Placental pericyte (primary cell): ENCODE results near the gene PRPF19. TPM values are rescaled to one million over a fixed set of nuclear protein-coding genes. Genes with fewer than 3 reads are reported as not detected.

Source experiments
- total RNA-seq: library from RNA; depleted of rRNA; stranded (reverse); fragments of >200 nt; gene quantifications from 2 replicates; pipeline ENCODE4 v1.2.3, GENCODE V29; 2012

The PRPF19 gene
- total RNA-seq: 60.4 and 108 TPM in 2 replicates

GRCh38 chr11:60906132-60906972 lies at the start of gene PRPF19:
Gene PRPF19, minus strand, starts transcription at chr11:60906585. Its CDS starts 203 bp downstream, at chr11:60906382.

DNA sequence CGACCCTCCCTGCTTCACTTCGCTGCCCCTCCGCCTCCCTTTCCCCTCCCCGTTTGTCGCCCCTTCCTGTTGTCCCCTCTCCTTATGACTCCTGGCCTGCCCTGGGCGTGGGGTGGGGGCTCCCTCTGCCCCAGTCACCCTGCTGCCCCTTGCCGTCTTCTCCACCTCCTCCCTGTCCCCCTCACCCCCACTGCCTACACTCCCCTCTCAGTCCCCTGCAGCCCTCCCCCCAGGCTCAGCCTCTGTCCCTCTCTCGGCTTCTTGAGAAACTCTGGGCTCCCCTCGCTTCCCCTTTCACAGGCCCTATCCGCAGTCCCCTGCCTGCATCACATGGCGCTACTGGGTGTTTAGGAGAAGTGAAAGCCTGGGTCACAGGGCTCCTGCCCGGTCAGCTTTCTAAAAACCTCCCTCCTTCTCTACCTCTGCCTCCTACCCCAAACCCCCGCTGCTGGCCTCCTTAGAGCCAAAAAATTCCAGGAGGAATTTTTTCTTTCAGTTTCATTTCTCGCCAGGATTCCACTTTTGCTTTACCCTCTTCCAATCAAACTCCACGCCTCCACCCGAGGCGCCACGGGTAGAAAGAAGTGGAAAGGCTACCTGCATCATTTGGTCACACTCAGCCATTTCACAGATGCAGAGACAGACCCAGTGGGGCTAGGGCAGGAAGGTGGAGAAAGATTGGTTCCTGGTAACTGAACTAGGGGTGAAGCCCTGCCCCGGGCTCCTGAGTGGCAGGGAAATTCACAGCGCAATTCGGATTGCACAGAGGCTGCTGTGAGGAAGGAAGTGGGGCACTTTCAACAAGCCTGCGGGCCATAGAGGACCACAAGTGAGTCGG lies 45.7 kb upstream of the PRPF19 start, which contains the start of gene SLC15A3:
SLC15A3 (minus strand) TSS at position 273 of the 838 bp plus-strand sequence. CDS start 625 bp downstream, outside the sequence.

GRCh38 chr11:60924110-60924905 lies 17.9 kb upstream of the PRPF19 start, which contains the start of gene TMEM132A:
Gene TMEM132A, plus strand, starts transcription at chr11:60924460. Its CDS starts 174 bp downstream, at chr11:60924634.

GRCh38 chr11:60913793-60914632 lies 7.6 kb upstream of the PRPF19 start, which contains the start of gene TMEM109:
Gene TMEM109, plus strand, starts transcription at chr11:60914158. Its CDS starts 5,536 bp downstream, at chr11:60919694.

DNA sequence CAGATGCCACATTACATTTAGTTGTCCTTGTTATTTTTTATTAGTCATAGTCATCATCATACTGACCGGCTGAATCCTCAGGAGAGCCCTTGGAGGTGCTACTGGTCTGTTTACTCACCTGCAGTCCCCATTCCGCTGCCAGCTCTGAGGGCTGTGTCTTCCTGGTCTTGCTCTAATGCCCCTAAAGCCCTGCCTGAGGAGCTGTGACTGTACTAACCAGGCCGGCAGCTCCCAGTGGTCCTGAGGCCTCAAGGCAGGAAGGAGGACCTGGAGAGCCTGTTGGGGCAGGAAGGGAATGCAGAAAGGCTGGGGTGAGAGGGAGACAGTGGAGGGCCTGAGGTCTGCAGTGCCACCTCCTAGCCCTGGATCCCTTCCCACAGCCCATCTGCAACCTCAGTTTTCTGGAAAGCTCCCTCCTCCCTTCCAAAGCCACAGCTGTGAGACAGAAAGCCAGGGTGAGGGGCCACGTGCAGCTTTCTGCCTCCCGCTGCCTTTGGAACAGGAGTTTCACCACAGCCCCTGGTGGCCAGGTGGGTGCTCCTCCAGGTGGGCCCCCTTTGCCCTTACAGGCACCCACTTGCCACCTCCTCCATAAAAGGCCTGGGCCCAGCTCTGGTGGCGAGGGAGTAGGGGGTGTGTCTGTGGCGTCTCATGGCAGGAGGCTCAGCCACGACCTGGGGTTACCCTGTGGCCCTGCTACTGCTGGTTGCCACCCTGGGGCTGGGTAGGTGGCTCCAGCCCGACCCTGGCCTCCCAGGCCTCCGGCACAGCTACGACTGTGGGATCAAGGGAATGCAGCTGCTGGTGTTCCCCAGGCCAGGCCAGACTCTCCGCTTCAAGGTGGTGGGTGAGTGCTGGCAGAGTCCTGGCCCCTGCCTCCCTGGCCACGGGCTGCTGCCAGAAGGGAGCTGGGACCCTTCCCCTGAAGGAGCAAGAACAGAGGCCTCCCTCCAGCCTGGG lies 39.2 kb downstream of the PRPF19 start, which contains the start of gene ZP1:
ZP1 (plus strand) TSS at position 632 of the 960 bp plus-strand sequence; CDS start at position 652, 20 bp downstream.

GRCh38 chr11:60855726-60856633 lies 50.4 kb downstream of the PRPF19 start, which contains the start of gene PTGDR2:
Gene PTGDR2, minus strand, starts transcription at chr11:60855950. Its CDS starts 2,228 bp downstream, at chr11:60853722.

DNA sequence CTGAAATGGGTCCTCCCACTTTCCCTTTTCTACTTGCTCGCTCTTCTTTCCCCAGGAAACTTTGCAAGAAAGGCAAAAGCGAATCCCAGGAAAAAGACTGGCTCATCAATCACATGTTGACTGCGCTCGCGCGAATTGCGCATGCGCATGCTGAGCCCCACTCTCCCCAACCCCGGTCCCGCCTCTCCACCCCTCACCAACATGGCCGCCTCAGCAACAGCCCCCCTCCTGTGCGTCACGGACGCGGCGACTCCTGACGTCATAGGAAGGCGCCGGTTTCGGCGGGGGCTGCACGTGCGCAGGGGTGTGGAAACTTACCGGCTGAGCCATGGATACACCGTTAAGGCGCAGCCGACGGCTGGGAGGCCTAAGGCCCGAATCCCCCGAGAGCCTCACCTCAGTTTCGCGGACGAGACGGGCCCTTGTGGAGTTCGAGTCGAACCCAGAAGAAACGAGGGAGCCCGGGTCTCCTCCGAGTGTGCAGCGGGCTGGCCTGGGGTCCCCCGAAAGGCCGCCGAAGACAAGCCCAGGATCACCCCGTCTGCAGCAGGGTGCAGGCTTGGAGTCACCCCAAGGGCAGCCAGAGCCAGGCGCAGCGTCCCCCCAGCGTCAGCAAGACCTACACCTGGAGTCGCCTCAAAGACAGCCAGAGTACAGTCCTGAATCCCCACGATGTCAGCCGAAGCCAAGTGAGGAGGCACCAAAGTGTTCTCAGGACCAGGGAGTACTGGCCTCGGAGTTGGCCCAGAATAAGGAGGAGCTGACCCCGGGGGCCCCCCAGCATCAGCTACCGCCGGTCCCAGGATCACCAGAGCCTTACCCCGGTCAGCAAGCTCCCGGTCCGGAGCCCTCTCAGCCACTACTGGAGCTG lies 64.4 kb downstream of the PRPF19 start, which contains the start of gene CCDC86:
CCDC86 (plus strand) TSS at position 317 of the 871 bp plus-strand sequence; CDS start at position 329, 12 bp downstream.

Other genes starting within 250 kb of the PRPF19 start
- not detected in 2 replicates for gene MS4A8, start 207.0 kb downstream of the PRPF19 start, total RNA-seq
- gene MS4A18, start 181.9 kb downstream of the PRPF19 start, total RNA-seq: not detected in 2 replicates
- gene MS4A15, start 149.7 kb downstream of the PRPF19 start, total RNA-seq: not detected in 2 replicates
- gene MS4A10, start 121.3 kb downstream of the PRPF19 start, total RNA-seq: not detected in 2 replicates
- gene CCDC86, start 64.5 kb downstream of the PRPF19 start, total RNA-seq: 14.2 and 37.5 TPM in 2 replicates
- under 0.01 TPM in 2 replicates for gene PTGDR2, start 50.6 kb downstream of the PRPF19 start, total RNA-seq
- 0.14 TPM in 1 of 2 replicates, not detected in the other for gene ZP1, start 39.0 kb downstream of the PRPF19 start, total RNA-seq
- gene TMEM109, start 7.6 kb upstream of the PRPF19 start, total RNA-seq: 18.8 and 37.8 TPM in 2 replicates
- 113 and 158 TPM in 2 replicates for gene TMEM132A, start 17.9 kb upstream of the PRPF19 start, total RNA-seq
- gene SLC15A3, start 45.6 kb upstream of the PRPF19 start, total RNA-seq: 13.2 and 18.4 TPM in 2 replicates
- not detected in 2 replicates for gene CD6, start 65.1 kb upstream of the PRPF19 start, total RNA-seq
- not detected in 2 replicates for gene CD5, start 195.9 kb upstream of the PRPF19 start, total RNA-seq